SK-N-MC (cell line): ENCODE measurements around the gene STX2.
"Not testable (repeated sequence)": the region's sequence is repeated elsewhere in the genome, so short reads cannot be mapped to it uniquely, and the experiment has no call there.

ENCODE experiments used
- DNase-seq: peaks from one replicate; pipeline ENCODE4 v3.0.0-alpha.2; 2011; ENCODE audit warnings: low read depth, low spot score
- H3K27ac ChIP-seq: fragments of 200-600 bp; sonication (generic); 2 replicates; pipeline ENCODE4 v1.5.1; 2016; ENCODE audit warnings: mixed run types
- H3K36me3 ChIP-seq: fragments of 200-600 bp; sonication (generic); 2 replicates; pipeline ENCODE4 v1.6.1; 2017; ENCODE audit warnings: antibody characterized with exemption, low read length, mixed read lengths; ENCODE audit not compliant: insufficient read depth
- H3K4me3 ChIP-seq: fragments of 200-600 bp; sonication (generic); 2 replicates; pipeline ENCODE4 v1.5.1; 2016
- H3K9ac ChIP-seq: fragments of 200-600 bp; sonication (generic); 2 replicates; pipeline ENCODE4 v1.8.0; 2017; ENCODE audit warnings: mixed run types, mixed read lengths; ENCODE audit not compliant: insufficient read length
- H3K9me3 ChIP-seq: fragments of 200-600 bp; sonication (generic); 2 replicates; pipeline ENCODE4 v1.6.1; 2017; ENCODE audit warnings: low read depth, mild to moderate bottlenecking, antibody characterized with exemption, low read length, moderate library complexity, mixed read lengths
- EZH2 ChIP-seq: fragments of 200-600 bp; sonication (generic); IDR thresholded peaks from one replicate; pipeline ENCODE4 v1.6.1; 2017; ENCODE audit warnings: antibody characterized with exemption
- FOXP2 ChIP-seq: optimal IDR thresholded peaks from 2 replicates; pipeline ENCODE3; 2011; ENCODE audit warnings: mild to moderate bottlenecking, moderate library complexity; ENCODE audit not compliant: insufficient read depth; ENCODE audit errors: extremely low read length, control extremely low read depth
- POLR2AphosphoS5 ChIP-seq: IDR thresholded peaks from 2 replicates; pipeline ENCODE4 v1.6.1; 2012; ENCODE audit warnings: mild to moderate bottlenecking, low read depth, low read length, borderline replicate concordance

STX2 gene

DNA sequence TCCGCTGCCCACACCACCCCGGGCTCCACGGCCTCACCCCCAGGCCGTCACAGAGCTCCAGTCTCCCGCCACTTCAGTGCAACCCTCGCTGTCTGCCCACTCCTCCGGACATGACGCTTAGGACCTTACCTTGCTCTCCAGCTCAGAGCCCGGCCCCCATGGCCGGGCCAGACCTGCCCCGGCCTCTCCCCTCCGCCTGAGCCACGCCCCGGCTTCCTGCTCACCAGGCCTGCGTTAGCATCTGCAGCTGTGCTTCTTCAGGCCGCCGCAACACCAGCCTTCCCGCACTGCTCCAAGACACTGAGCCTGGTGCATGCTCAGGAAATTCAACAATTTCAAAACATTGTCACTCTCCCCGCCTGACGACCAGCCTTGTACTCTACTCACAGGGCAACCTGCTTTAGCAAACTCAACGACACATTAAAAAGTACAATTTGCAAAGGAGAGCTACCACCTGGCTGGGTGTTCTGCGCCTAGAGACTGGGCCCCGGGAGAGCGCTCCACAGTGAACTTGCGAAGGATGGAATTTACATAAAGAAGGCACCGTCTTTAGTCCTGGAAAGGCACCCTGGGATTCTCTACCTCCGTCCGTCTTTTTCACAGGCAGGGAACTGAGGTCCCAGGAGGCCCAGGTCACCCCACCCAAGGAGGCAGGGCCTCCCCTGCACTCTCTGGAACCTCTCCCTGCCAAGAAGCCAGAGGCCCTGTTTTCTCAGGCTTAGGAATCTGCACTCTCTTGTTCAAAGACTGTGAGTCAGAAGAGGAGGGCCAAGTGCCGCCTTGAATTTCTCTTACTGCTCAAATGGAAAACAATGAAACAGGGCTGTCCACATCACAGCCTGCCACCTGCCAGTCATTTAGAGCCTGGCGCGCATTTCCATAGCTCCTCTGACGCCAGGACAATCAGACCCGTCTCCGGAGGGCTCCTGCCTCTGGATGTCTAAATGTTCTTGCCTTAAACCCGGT is 51.3 kb downstream of the STX2 start:
- Histone ChIP-seq H3K27ac (no peak overlapping the region), H3K4me3 (no peak overlapping the region), H3K9me3 (no peaks in the 10 kb centered on the region), H3K36me3 (peaks cover 15% of the 10 kb centered on the region; the same call in 1 of the 2 replicates), H3K9ac (no peak overlapping the region)
- TF ChIP-seq EZH2 = no peak
- no peak for TF ChIP-seq POLR2AphosphoS5
- no peak for TF ChIP-seq FOXP2
- DNase-seq = no peak

DNA sequence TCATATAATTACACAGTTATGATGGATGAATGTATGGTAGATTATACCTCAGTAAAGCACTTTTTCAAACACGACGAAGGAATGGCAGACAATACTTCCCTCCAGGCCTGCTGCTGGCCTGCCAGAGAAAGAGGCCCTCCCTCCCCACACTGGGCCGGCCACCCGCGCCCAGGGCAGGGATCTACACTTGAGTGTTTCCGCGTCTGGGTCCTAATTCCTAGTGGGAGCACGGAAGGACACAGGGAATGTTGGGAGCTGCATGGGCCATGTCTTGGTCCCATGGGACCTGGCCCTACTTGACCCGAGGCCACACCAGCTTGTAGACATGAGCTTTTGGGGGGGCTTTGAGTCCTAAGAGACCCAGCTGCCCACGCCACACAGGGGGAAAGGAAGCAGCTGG is 52.0 kb downstream of the STX2 start:
- H3K4me3 ChIP-seq = no peak overlapping the region
- no peak overlapping the region for H3K9ac ChIP-seq
- DNase-seq = no peak
- H3K27ac ChIP-seq = no peak overlapping the region
- H3K36me3 ChIP-seq = peaks cover 15% of the 10 kb centered on the region; the same call in 1 of the 2 replicates
- no peaks in the 10 kb centered on the region for H3K9me3 ChIP-seq
- TF ChIP-seq POLR2AphosphoS5 (no peak), EZH2 (no peak), FOXP2 (no peak)

DNA sequence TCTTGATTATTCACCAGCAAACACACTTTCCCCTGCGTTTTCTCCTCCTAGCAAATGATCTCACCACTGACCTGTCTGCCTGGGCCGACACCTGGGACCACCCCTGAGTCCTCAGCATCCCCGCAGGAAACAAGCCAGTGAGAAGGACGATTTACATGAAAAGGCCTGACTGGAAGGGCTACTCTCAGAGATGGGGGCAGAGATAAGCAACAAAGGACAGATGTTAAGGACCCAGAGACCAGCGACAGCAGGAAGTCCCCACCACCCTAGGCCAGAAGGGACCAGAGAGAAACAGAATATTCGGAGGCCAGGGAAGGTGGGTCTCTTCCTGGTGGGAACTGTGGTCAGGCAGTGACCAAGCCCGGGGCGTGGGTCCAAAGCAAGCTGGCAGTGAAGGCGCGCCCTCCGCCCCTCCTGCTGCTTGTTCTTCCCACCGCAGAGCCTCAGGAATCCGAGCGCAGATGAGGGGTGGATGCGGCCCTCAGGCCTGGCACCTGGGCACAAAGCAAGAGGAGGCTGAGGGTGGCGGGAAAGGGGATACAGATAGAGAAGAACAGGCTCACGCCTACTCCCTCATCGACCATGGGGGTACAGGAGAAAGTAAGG is 55.8 kb downstream of the STX2 start:
- Histone ChIP-seq H3K9me3 (no peaks in the 10 kb centered on the region), H3K4me3 (no peak overlapping the region), H3K27ac (no peak overlapping the region), H3K9ac (no peak overlapping the region), H3K36me3 (peaks cover 7% of the 10 kb centered on the region; the same call in 1 of the 2 replicates)
- TF ChIP-seq POLR2AphosphoS5 (no peak), EZH2 (no peak), FOXP2 (no peak)
- no peak for DNase-seq

DNA sequence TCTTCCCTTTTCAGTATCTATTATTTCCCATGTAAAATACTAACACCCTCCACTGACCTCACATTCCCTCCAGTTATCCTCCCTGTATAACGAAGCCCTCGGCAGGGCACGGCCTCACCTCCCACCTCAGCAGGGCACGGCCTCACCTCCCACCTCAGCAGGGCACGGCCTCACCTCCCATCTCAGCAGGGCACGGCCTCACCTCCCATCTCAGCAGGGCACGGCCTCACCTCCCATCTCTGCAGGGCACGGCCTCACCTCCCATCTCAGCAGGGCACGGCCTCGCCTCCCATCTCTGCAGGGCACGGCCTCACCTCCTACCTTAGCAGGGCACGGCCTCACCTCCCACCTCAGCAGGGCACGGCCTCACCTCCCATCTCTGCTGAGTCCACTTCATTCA is 56.8 kb downstream of the STX2 start:
- not testable (repeated sequence) for H3K27ac ChIP-seq, H3K36me3 ChIP-seq, DNase-seq, H3K9me3 ChIP-seq, H3K9ac ChIP-seq, H3K4me3 ChIP-seq

DNA sequence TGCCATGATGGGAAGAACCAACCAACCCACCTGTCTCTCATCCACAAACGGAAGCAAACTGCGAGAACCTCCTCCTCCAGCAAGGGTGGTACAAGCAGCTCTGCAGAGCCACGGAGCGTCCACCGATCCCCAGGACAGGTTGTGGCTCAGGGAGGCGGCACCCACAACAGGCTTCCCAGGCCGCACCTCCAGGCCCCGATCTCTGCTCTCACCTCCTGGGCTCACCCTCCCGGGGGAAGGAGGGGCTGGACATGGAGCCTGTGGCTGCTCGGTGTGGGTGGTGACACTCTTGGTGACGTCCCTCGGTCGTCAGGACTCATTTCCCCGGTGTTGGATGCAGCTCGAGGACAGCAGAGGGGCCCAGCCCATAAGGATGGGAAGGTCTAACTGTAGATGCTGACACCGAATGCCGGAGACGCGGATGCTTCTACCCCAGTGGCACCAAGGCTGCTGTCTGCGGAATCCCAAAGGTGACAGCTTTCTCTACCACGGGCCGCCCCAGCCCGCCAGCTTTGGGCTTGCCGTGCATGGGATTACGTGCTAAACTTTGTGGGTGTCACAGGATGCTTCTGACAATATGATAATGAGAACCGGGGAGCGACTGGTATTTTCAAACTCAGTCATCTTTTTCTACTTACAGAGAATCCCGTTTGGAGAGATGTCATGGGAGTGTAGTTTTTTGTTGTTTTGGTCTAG is 58.0 kb downstream of the STX2 start:
- Histone ChIP-seq H3K9ac (no peak overlapping the region), H3K9me3 (no peaks in the 10 kb centered on the region), H3K4me3 (no peak overlapping the region), H3K36me3 (peaks cover 7% of the 10 kb centered on the region; the same call in 1 of the 2 replicates), H3K27ac (no peak overlapping the region)
- no peak for DNase-seq
- no peak for TF ChIP-seq POLR2AphosphoS5
- TF ChIP-seq EZH2 = no peak
- no peak for TF ChIP-seq FOXP2

DNA sequence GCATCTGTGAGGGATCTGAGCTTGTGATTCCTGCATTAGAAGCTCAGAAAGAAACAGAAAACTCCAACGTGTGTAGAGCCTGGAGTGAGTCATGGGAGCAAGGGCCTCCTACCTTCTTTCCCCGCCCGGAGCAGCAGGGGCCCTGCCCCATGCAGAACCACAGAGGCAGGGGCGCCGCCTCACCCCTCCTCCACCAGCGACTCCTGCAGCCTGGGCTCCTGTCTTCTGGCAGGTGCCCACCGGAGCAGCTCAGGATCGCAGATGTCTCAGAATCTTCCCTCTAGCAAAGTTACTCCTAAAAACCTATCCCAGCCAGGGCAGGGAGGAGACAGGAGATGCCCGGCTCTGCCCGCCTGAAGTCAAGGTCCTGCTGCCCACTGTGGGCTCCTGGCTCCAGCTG is 58.7 kb downstream of the STX2 start:
- DNase-seq = no peak
- H3K4me3 ChIP-seq = no peak overlapping the region
- H3K36me3 ChIP-seq = peaks cover 4% of the 10 kb centered on the region; the same call in 1 of the 2 replicates
- no peak overlapping the region for H3K27ac ChIP-seq
- no peak for TF ChIP-seq POLR2AphosphoS5
- no peak for TF ChIP-seq FOXP2
- TF ChIP-seq EZH2 = no peak
- no peaks in the 10 kb centered on the region for H3K9me3 ChIP-seq
- no peak overlapping the region for H3K9ac ChIP-seq

DNA sequence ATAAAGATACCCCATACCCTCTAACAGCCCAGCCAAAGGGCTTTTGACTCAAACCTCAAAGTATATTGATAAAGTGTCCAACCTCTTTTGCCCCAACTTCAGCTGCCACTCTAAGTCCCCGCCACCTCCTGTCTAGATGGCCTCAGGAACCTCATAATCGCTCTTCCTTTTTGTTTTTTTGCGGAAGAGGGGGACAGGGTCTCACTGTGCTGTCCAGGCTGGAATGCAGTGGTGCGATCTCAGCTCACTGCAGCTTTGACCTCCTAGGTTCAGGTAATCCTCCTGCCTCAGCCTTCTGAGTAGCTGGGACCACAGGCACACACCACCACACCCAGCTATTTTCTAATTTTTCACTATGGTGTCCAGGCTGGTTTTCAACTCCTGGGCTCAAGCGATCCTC is 60.3 kb downstream of the STX2 start:
- Histone ChIP-seq H3K9me3 (no peaks in the 10 kb centered on the region), H3K36me3 (no peaks in the 10 kb centered on the region; the same call in 1 of the 2 replicates), H3K27ac (no peak overlapping the region), H3K4me3 (no peak overlapping the region), H3K9ac (no peak overlapping the region)
- no peak for TF ChIP-seq EZH2
- no peak for DNase-seq

DNA sequence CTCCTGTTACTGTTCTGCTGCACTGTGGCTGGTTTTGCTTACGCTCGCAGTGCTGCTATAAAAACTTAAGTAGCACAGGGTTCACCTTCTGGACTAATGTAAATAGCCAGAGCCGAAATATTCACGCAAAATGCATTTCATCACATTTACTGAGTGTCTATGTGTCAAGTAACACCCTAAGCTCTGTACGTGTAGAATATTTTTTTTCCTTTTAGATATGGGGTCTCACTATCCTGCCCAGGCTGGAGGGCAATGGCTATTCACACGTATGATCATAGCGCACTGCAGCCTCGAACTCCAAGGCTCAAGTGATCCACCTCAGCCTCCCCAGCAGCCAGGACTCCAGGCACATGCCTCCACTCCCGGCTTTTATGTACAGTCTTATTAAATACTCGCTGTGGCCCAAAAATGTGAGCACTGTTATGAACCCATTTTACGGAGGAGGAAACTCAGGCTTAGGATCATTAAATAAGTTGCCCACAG is 62.2 kb downstream of the STX2 start:
- Histone ChIP-seq H3K36me3 (no peaks in the 10 kb centered on the region; the same call in 1 of the 2 replicates), H3K4me3 (no peak overlapping the region), H3K27ac (no peak overlapping the region), H3K9me3 (no peaks in the 10 kb centered on the region), H3K9ac (no peak overlapping the region)
- DNase-seq = no peak
- TF ChIP-seq POLR2AphosphoS5 (no peak), FOXP2 (no peak), EZH2 (no peak)
